Lower lobe of right lung (tissue), 2 donors: Measurements from ENCODE around the gene GHR. TPM values are rescaled to one million over a fixed set of nuclear protein-coding genes. Genes with fewer than 3 reads are reported as not detected.

ENCODE experiments used
- ATAC-seq, 2 donors: fragments of 200-7000 bp; cut with Tn5 transposase; one replicate each; pipeline ENCODE4 v1.9.1; 2020 to 2022; ENCODE audit warnings: mild to moderate bottlenecking in 2 of 2, moderate library complexity in 2 of 2
- DNase-seq: peaks from one replicate; pipeline ENCODE4 v3.0.0-alpha.2; 2020
- H3K27ac ChIP-seq: fragments of 200-600 bp; one replicate; pipeline ENCODE4 v1.8.0; 2022
- H3K27me3 ChIP-seq: fragments of 200-600 bp; one replicate; pipeline ENCODE4 v1.8.0; 2022; ENCODE audit warnings: low read depth
- H3K36me3 ChIP-seq: fragments of 200-600 bp; one replicate; pipeline ENCODE4 v1.8.0; 2022; ENCODE audit warnings: mild to moderate bottlenecking
- H3K4me1 ChIP-seq: fragments of 200-600 bp; one replicate; pipeline ENCODE4 v1.8.0; 2022
- H3K4me3 ChIP-seq: fragments of 200-600 bp; one replicate; pipeline ENCODE4 v1.8.0; 2022; ENCODE audit warnings: mild to moderate bottlenecking
- H3K9me3 ChIP-seq: fragments of 200-600 bp; one replicate; pipeline ENCODE4 v1.8.0; 2022
- intact Hi-C: fragments of 100-400 bp; cut with DNase I; formaldehyde crosslinking; loops from one replicate; pipeline ENCODE4 v1.11.0; 2022
- total RNA-seq: library from RNA; stranded (reverse); fragmentation: NEBNext Ultra II Directional; extraction: Animal tissue kit (Norgen Biotek cat#: 25700); gene quantifications from one replicate; pipeline ENCODE4 v1.2.1, GENCODE V29; 2021
- TF ChIP-seq, protein P1 (sequence below): fragments of 200-600 bp; IDR thresholded peaks from one replicate; pipeline ENCODE4 v1.8.0; 2022; ENCODE audit warnings: antibody characterized with exemption, mild to moderate bottlenecking
- donor health status: DM: no; HTN: yes; CAD: no; lungs with severe emphysema.

GHR gene
- total RNA-seq, 1 donor from 2014 or later, result 5.2 TPM

DNA sequence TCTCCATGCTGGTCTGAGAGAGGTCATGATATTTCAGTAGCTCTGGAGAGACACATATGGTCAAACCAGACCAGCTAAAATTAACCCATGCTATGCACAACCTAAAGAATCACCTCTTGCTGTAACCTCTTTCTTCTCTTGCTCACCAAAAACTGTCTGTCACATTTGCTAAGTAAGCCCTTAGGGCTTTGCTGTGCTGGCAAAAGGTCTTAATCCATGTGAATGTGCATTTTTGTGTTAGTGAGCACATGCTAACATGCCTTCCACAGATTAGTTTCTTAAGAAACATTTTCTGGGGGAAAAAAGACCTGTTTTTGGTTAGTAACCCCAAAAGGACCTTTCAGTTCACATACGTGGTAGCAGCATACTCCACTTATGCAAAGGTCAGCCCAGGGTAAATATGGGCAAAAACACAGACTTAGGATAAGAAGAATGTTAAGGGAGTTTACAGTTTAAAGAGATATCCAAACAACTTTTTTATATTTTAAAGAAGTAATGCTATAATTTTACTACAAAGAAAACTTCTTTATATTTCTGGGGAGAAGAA, 209.2 kb downstream of the GHR start:
- DNase-seq, result no peak
- TF ChIP-seq, protein P1, sequence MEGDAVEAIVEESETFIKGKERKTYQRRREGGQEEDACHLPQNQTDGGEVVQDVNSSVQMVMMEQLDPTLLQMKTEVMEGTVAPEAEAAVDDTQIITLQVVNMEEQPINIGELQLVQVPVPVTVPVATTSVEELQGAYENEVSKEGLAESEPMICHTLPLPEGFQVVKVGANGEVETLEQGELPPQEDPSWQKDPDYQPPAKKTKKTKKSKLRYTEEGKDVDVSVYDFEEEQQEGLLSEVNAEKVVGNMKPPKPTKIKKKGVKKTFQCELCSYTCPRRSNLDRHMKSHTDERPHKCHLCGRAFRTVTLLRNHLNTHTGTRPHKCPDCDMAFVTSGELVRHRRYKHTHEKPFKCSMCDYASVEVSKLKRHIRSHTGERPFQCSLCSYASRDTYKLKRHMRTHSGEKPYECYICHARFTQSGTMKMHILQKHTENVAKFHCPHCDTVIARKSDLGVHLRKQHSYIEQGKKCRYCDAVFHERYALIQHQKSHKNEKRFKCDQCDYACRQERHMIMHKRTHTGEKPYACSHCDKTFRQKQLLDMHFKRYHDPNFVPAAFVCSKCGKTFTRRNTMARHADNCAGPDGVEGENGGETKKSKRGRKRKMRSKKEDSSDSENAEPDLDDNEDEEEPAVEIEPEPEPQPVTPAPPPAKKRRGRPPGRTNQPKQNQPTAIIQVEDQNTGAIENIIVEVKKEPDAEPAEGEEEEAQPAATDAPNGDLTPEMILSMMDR, result no peak
- no peaks in the 10 kb centered on the region for H3K4me1 ChIP-seq
- H3K36me3 ChIP-seq, result no peaks in the 10 kb centered on the region
- no peak for ATAC-seq
- H3K9me3 ChIP-seq, result no peaks in the 10 kb centered on the region
- no peak overlapping the region for H3K4me3 ChIP-seq
- no peak overlapping the region for H3K27ac ChIP-seq
- intact Hi-C loops, result no loop called here
- no peaks in the 10 kb centered on the region for H3K27me3 ChIP-seq

DNA sequence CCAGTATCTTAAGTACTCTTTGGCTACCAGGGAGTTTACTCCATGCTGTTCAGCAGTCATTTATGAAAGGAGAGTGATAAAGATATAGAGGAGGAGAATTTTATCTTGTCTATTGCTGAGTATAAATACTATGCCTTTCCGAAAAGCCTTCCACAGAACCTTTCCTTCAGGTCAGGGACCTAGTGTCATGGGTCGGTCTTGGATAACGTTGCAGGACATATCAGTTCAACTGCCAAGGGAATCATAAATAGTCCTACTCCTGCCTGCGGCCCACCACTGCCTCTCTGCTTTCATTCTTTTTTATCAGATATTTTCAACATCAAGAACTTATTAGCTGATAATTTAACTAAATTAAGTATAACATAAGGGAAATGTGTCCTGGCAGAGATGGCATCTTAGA, 211.3 kb downstream of the GHR start:
- TF ChIP-seq, protein P1, result no peak
- Histone ChIP-seq H3K4me3 (no peak overlapping the region), H3K9me3 (no peaks in the 10 kb centered on the region), H3K27ac (no peak overlapping the region), H3K36me3 (no peaks in the 10 kb centered on the region), H3K4me1 (no peaks in the 10 kb centered on the region), H3K27me3 (no peaks in the 10 kb centered on the region)
- intact Hi-C loops, result no loop called here
- no peak for ATAC-seq
- DNase-seq, result no peak

DNA sequence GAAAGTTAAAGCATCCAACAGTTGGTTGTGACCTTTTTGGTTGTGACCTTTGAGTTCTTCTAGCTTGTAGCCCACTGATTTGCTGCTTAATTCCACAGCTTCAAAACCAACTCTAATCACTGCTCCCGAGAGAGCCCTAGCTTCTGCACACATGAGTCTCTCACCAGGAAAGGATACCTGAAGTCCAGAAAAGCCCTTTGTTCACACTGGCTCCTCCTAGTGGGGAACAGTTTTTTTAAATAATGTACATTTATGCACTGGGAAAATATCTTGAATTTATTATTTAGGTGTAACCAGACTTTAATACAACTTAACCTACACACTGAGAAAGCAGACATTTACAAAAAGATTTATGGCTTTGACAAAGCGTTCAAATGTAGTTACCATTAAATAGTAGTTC, 213.2 kb downstream of the GHR start:
- no peak for ATAC-seq
- H3K27me3 ChIP-seq, result no peaks in the 10 kb centered on the region
- DNase-seq, result no peak
- no peaks in the 10 kb centered on the region for H3K4me1 ChIP-seq
- H3K4me3 ChIP-seq, result no peak overlapping the region
- intact Hi-C loops, result no loop called here
- no peaks in the 10 kb centered on the region for H3K9me3 ChIP-seq
- no peak overlapping the region for H3K27ac ChIP-seq
- H3K36me3 ChIP-seq, result no peaks in the 10 kb centered on the region
- TF ChIP-seq, protein P1, result no peak

DNA sequence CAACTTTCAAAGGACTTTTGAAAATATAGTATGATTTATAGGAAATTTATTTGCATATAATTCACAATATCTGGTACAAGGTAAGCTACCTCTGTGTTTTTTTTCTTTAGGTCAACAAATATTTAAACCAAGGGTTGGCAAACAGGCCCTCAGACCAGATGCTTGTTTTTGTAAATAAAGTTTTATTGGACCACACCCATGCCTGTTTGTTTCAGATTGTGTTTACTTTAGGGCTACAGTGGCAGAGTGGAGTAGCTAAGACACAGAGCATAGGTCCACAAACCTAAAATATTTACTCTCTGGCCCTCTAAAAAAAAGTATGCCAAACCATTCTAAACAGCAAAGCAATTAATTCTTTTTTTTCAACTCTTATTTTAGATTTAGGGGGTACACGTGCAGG, 213.7 kb downstream of the GHR start:
- H3K9me3 ChIP-seq, result no peaks in the 10 kb centered on the region
- H3K4me1 ChIP-seq, result no peaks in the 10 kb centered on the region
- TF ChIP-seq, protein P1, result no peak
- ATAC-seq (no peak), DNase-seq (no peak)
- no peaks in the 10 kb centered on the region for H3K27me3 ChIP-seq
- H3K36me3 ChIP-seq, result no peaks in the 10 kb centered on the region
- no peak overlapping the region for H3K27ac ChIP-seq
- H3K4me3 ChIP-seq, result no peak overlapping the region
- intact Hi-C loops, result no loop called here

DNA sequence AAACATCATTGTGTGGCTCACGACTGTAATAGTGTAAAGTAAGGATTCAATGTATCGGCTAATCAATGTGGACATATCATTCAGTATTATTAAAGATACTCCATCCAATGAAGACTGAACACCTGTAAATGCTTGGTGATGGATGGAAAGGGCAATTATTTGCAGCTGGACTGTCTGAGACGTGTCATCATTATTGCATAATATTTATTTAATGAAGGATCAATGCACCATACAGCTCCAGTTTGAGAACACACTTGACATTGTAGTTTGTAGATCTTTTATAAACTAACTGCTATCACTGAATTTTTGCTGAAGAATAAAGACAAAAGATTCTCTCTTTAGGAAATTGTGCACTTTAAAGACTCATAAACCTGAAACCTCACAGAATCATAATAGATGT, 215.7 kb downstream of the GHR start:
- Histone ChIP-seq H3K4me3 (no peak overlapping the region), H3K36me3 (no peaks in the 10 kb centered on the region), H3K27me3 (no peaks in the 10 kb centered on the region), H3K9me3 (no peaks in the 10 kb centered on the region), H3K4me1 (no peaks in the 10 kb centered on the region), H3K27ac (no peak overlapping the region)
- intact Hi-C loops, result no loop called here
- ATAC-seq (no peak), DNase-seq (no peak)
- TF ChIP-seq, protein P1, result no peak

DNA sequence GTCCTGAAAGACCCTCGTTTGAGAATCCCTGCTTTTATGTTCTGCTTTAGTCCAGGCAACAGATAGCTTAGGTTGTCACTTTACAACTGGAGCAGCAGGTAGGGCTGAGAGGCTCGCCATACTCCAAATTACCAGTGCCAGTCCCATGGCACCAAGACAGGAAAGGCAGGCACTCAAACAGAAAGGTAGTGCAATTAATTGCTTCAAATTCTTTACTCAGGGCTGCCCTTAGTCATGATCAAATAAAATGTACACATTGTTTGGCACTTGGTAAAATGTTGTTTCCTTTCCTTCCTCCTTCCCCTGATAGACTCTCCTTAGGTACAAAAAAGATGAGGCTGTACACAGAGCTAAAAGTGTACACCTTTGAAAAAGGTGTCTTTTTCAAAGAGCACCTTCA, 217.6 kb downstream of the GHR start:
- Histone ChIP-seq H3K27me3 (no peaks in the 10 kb centered on the region), H3K9me3 (no peaks in the 10 kb centered on the region), H3K4me1 (no peaks in the 10 kb centered on the region), H3K36me3 (no peaks in the 10 kb centered on the region), H3K27ac (no peak overlapping the region), H3K4me3 (no peak overlapping the region)
- DNase-seq (no peak), ATAC-seq (no peak)
- intact Hi-C loops, result no loop called here
- TF ChIP-seq, protein P1, result no peak
